Thyroid gland (tissue), 4 donors: Measurements from ENCODE around the gene TRRAP. TPM values are rescaled to one million over a fixed set of nuclear protein-coding genes. Genes with fewer than 3 reads are reported as not detected.

Experiments used
- DNase-seq, 2 donors: peaks; one replicate each; pipeline ENCODE4 v3.0.0-alpha.2; 2019
- H3K27ac ChIP-seq, 3 donors: fragments of 200-600 bp; sonication (generic); 1 replicate in 2 of 3; 2 replicates in 1 of 3; pipeline ENCODE4 v1.5.1; 2016 to 2019; ENCODE audit warnings: mild to moderate bottlenecking in 1 of 3, moderate library complexity in 1 of 3
- H3K27me3 ChIP-seq: fragments of 200-600 bp; sonication (generic); one replicate; pipeline ENCODE4 v1.5.1; 2019
- H3K36me3 ChIP-seq, 2 donors: fragments of 200-600 bp; sonication (generic); one replicate each; pipeline ENCODE4 v1.5.1; 2016 to 2019
- H3K4me1 ChIP-seq, 2 donors: fragments of 200-600 bp; sonication (generic); one replicate each; pipeline ENCODE4 v1.5.1; 2017 to 2019
- H3K4me3 ChIP-seq, 3 donors: fragments of 200-600 bp; sonication (generic); replicated peaks in 1 of 3; 1 replicate in 2 of 3; 2 replicates in 1 of 3; pipeline ENCODE4 v1.5.1; 2016; ENCODE audit warnings: mild to moderate bottlenecking in 1 of 3
- H3K9me3 ChIP-seq: fragments of 200-600 bp; sonication (generic); one replicate; pipeline ENCODE4 v1.5.1; 2017
- POLR2A ChIP-seq, 2 donors: fragments of 450-650 bp; IDR thresholded peaks; one replicate each; pipeline ENCODE4 v1.6.1; 2017; ENCODE audit warnings: antibody characterized with exemption in 2 of 2, mild to moderate bottlenecking in 2 of 2, moderate library complexity in 1 of 2
- WGBS, 2 donors: methylation state at CpG; one replicate each; pipeline ENCODE4 v1.1.5; 2017; 5-methylcytosine and 5-hydroxymethylcytosine counted together
- intact Hi-C: fragments of 100-400 bp; cut with DNase I; formaldehyde crosslinking; loops from one replicate; pipeline ENCODE4 v1.15.1; 2023
- total RNA-seq, 4 donors: library from RNA; depleted of rRNA; stranded (reverse); fragments of >200 nt; gene quantifications; one replicate each; pipeline ENCODE4 v1.2.3, GENCODE V29; 2016
- TF ChIP-seq, protein P1 (sequence below), 6 experiments: fragments of 200-600 bp in 3 of 6; fragments of 450-650 bp in 3 of 6; sonication (generic) in 3 of 6; IDR thresholded peaks; one replicate each; pipeline ENCODE4 v1.5.1; 2016 to 2019; ENCODE audit warnings: antibody characterized with exemption in 6 of 6, mild to moderate bottlenecking in 2 of 6, inconsistent platforms in 1 of 6, moderate library complexity in 1 of 6

The TRRAP gene
- total RNA-seq, 4 donors from 2014 or later: 43.5 to 72.6 (median 52.2) TPM

DNA sequence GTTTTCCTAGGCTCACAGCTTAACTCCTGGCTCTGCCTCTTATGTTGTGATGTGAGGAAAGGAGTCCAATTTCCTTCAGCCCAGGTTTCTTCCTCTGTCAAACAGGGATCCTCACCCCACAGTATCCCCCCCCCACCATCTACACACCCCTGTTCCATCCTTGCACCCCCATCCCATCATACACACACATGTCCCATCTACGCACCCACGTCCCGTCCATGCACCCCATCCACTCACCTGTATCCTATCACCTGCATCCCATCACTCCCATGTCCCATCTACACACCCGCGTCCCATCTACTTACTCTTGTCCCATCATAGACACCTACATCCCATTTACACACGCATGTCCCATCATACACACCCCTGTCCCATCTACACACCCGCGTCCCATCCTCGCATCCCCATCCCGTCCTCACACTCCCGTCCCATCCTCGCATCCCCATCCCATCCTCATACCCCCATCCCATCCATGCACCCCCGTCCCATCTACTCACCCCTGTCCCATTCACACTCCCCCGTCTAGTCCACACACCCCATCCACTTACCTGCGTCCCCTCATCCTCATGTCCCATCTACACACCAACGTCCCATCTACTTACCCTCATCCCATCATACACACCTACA, 117.3 kb downstream of the TRRAP start:
- no peak for DNase-seq
- no peak overlapping the region for H3K27ac ChIP-seq
- H3K4me1 ChIP-seq: no peaks in the 10 kb centered on the region
- no peak overlapping the region for H3K4me3 ChIP-seq
- peaks cover 45 to 72% of the 10 kb centered on the region in 2 donors for H3K36me3 ChIP-seq
- H3K27me3 ChIP-seq: no peaks in the 10 kb centered on the region
- no peaks in the 10 kb centered on the region for H3K9me3 ChIP-seq
- 94 to 98% methylated on average over 16 of the region's 16 CpGs for WGBS, 2 donors
- TF ChIP-seq POLR2A (IDR thresholded peaks at IDR 0.05): no peak
- intact Hi-C loops: no loop called here

DNA sequence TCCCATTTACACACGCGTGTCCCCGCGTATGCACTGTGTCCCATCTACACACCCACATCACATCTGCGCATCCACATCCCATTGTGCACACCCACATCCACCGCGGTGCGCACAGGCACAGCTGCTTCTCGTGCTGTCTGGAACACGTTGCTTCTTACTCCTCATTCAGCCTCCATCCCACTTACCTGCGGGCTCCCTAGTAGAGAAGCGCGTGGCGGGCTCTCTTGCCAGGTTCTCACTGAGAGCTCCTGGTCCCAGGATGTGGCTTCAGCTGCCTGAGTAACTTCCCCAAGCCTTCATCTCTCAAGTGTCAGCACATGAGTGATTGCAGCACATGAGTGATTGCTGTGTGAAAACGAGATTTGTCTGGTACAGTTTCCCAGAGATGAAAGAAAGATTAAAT, 117.8 kb downstream of the TRRAP start:
- no peak overlapping the region for H3K4me3 ChIP-seq
- H3K36me3 ChIP-seq: peaks cover 44 to 67% of the 10 kb centered on the region in 2 donors
- no peak for DNase-seq
- no peak for TF ChIP-seq POLR2A (IDR thresholded peaks at IDR 0.05)
- TF ChIP-seq, protein P1, sequence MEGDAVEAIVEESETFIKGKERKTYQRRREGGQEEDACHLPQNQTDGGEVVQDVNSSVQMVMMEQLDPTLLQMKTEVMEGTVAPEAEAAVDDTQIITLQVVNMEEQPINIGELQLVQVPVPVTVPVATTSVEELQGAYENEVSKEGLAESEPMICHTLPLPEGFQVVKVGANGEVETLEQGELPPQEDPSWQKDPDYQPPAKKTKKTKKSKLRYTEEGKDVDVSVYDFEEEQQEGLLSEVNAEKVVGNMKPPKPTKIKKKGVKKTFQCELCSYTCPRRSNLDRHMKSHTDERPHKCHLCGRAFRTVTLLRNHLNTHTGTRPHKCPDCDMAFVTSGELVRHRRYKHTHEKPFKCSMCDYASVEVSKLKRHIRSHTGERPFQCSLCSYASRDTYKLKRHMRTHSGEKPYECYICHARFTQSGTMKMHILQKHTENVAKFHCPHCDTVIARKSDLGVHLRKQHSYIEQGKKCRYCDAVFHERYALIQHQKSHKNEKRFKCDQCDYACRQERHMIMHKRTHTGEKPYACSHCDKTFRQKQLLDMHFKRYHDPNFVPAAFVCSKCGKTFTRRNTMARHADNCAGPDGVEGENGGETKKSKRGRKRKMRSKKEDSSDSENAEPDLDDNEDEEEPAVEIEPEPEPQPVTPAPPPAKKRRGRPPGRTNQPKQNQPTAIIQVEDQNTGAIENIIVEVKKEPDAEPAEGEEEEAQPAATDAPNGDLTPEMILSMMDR (IDR thresholded peaks at IDR 0.05): no peak
- H3K4me1 ChIP-seq: no peaks in the 10 kb centered on the region
- no peaks in the 10 kb centered on the region for H3K9me3 ChIP-seq
- intact Hi-C loops: no loop called here
- H3K27ac ChIP-seq: no peak overlapping the region
- WGBS, 2 donors: 90 to 92% methylated on average over 15 of the region's 15 CpGs
- no peaks in the 10 kb centered on the region for H3K27me3 ChIP-seq

DNA sequence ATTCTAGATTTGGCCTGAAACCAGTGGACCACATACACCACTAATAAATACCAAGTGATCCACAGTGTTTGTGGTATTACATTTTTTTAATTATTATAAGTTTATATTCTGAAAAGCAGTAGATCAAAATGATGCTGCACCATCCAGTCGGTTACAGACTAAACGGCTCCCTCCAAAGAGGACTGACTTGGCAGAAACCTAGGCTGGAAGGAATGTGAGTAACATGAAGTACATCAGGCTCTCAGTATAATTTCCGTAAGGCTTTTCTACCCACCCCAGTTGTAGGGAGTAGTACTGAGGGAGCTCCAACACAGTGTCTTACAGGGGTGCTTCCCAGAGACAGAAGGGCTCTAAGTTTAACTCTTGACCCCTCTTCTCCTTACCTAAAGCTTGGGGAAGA, 119.5 kb downstream of the TRRAP start:
- 83 to 89% methylated on average over 3 of the region's 3 CpGs for WGBS, 2 donors
- no peak for DNase-seq
- peaks cover 27 to 53% of the 10 kb centered on the region in 2 donors for H3K36me3 ChIP-seq
- no peak overlapping the region for H3K4me3 ChIP-seq
- no peaks in the 10 kb centered on the region for H3K9me3 ChIP-seq
- H3K27me3 ChIP-seq: no peaks in the 10 kb centered on the region
- H3K27ac ChIP-seq: no peak overlapping the region
- intact Hi-C loops: no loop called here
- TF ChIP-seq, protein P1 (IDR thresholded peaks at IDR 0.05): no peak
- TF ChIP-seq POLR2A (IDR thresholded peaks at IDR 0.05): no peak
- no peaks in the 10 kb centered on the region for H3K4me1 ChIP-seq

DNA sequence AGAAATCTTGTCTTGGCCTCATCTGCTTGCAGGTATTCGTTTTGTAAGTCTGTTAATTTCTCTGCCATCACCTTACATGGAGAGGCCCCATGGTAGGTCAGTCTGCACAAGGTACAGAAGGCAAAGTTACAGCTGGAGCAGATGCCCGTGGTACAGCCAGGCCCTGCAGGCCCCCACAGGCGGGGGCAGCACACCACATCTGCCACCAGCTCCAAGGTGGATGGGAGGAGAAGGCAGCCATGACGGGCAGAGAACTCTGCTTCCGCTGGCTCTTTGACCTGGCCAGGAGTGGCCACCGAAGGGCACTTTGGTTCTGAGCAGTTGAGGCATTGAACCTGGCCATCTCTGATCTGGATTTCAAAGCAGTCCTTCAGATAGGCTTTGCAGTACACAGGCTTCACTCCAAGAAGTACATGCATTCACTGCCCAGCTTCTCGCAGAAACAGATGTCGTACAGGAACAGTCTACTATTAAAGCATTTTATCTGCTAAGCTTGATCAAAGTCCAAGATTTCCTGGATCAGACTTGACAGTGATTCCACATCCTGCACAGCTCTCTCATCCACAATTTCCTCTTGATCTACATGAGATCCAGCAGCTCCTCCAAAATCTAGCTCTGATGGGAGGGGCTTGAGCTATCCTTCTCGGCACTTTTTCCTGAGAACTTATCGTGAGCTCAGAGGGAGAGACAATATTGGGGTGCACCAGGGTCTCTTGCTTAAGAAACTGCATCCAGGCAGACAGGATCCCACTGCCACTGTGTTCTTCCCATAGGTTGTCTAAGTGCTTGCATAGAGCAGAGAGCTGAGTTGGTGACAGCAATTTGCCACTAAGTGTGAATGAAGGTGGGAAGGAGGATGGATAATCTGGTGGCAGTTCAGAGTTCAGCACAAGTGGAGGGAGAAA, 120.7 kb downstream of the TRRAP start:
- intact Hi-C loops: no loop called here
- H3K36me3 ChIP-seq: peaks cover 15 to 41% of the 10 kb centered on the region in 2 donors
- peaks cover 3% of the 10 kb centered on the region in 2 donors for H3K4me1 ChIP-seq
- H3K9me3 ChIP-seq: no peaks in the 10 kb centered on the region
- H3K27me3 ChIP-seq: no peaks in the 10 kb centered on the region
- TF ChIP-seq POLR2A (IDR thresholded peaks at IDR 0.05): no peak
- TF ChIP-seq, protein P1 (IDR thresholded peaks at IDR 0.05): no peak
- H3K27ac ChIP-seq: no peak overlapping the region
- H3K4me3 ChIP-seq: no peak overlapping the region
- WGBS, 2 donors: 84 to 86% methylated on average over 10 of the region's 10 CpGs
- DNase-seq: no peak

DNA sequence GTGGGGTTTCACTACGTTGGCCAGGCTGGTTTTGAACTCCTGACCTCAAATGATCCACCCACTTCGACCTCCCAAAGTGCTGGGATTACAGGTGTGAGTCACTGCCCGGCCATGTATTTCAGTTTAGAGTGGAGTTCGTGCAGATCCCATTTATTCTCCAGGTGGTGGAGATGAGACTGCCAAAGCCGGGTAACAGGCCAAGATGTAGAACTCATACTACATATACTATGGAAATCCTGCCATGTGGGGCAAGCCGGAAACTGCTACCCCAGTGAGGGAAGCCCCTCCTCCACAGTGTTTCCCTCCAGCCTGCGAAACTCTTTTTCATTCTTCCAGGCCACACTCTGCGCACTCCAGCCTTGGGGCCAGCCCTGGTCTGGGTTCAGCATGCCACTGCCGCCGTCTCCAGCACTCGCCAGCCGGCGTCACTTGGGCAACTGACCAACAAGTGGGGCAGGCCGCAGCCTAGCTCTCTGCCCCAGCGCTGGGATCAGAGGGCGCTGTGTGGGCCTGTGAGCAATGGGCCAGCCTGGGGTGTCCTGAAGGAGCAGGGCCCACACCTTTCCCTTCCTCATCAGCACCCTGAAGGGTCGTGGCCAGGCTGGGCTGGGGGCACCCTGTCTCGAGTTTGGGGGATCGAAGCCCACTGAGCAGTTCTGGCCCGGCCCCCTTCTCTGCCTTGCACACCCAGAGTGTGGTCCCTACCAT, 122.0 kb downstream of the TRRAP start:
- Histone ChIP-seq H3K27me3 (no peaks in the 10 kb centered on the region), H3K9me3 (no peaks in the 10 kb centered on the region), H3K36me3 (peaks cover 16 to 37% of the 10 kb centered on the region in 2 donors), H3K27ac (no peak overlapping the region), H3K4me1 (peaks cover 3% of the 10 kb centered on the region in 2 donors), H3K4me3 (no peak overlapping the region)
- no peak for TF ChIP-seq POLR2A (IDR thresholded peaks at IDR 0.05)
- TF ChIP-seq, protein P1 (IDR thresholded peaks at IDR 0.05): no peak
- 97 to 99% methylated on average over 19 of the region's 20 CpGs for WGBS, 2 donors
- intact Hi-C loops: no loop called here
- DNase-seq: no peak
